HUES6 (cell line): ENCODE results near the gene MLST8.
"Not testable (repeated sequence)": the region's sequence is repeated elsewhere in the genome, so short reads cannot be mapped to it uniquely, and the experiment has no call there.

ENCODE experiments used
- H3K27ac ChIP-seq: 2 replicates; pipeline ENCODE4 v1.7.0; 2013; ENCODE audit warnings: low read depth, mild to moderate bottlenecking, low read length, inconsistent platforms
- H3K27me3 ChIP-seq: 2 replicates; pipeline ENCODE4 v1.6.1; 2013; ENCODE audit warnings: low read length; ENCODE audit not compliant: control insufficient read depth, insufficient read depth
- H3K36me3 ChIP-seq: 2 replicates; pipeline ENCODE4 v1.6.1; 2013; ENCODE audit warnings: low read length; ENCODE audit not compliant: control insufficient read depth, insufficient read depth
- H3K4me1 ChIP-seq: 2 replicates; pipeline ENCODE4 v1.6.1; 2013; ENCODE audit warnings: low read length; ENCODE audit not compliant: control insufficient read depth, insufficient read depth
- H3K4me3 ChIP-seq: 2 replicates; pipeline ENCODE4 v1.5.1; 2013; ENCODE audit warnings: low read depth, low read length
- H3K9ac ChIP-seq: one replicate; pipeline ENCODE4 v1.6.1; 2013; ENCODE audit warnings: mild to moderate bottlenecking, low read length
- H3K9me3 ChIP-seq: 2 replicates; pipeline ENCODE4 v1.6.1; 2013; ENCODE audit warnings: low read depth, low read length; ENCODE audit not compliant: control insufficient read depth, insufficient read depth

The MLST8 gene

GRCh38 chr16:2234813-2235170, 29.5 kb downstream of the MLST8 start:
- Histone ChIP-seq H3K4me1 (peaks cover 17% of the 10 kb centered on the region), H3K4me3 (no peak overlapping the region), H3K9ac (no peak overlapping the region), H3K36me3 (peaks cover 58% of the 10 kb centered on the region), H3K9me3 (no peaks in the 10 kb centered on the region), H3K27ac (no peak overlapping the region), H3K27me3 (peaks cover 25% of the 10 kb centered on the region)

GRCh38 chr16:2235234-2235651, 30.0 kb downstream of the MLST8 start:
- Histone ChIP-seq H3K4me3 (no peak overlapping the region), H3K27me3 (peaks cover 25% of the 10 kb centered on the region), H3K27ac (no peak overlapping the region), H3K9me3 (no peaks in the 10 kb centered on the region), H3K4me1 (peaks cover 17% of the 10 kb centered on the region), H3K9ac (no peak overlapping the region), H3K36me3 (peaks cover 53% of the 10 kb centered on the region)

- peaks cover 17% of the 10 kb centered on the region for H3K4me1 ChIP-seq
- H3K27me3 ChIP-seq: peaks cover 25% of the 10 kb centered on the region
- peaks cover 48% of the 10 kb centered on the region for H3K36me3 ChIP-seq
- H3K9me3 ChIP-seq: no peaks in the 10 kb centered on the region
- H3K4me3 ChIP-seq: peak overlapping the region; percentile 49; the same call in 1 of the 2 replicates
- no peak overlapping the region for H3K27ac ChIP-seq
- H3K9ac ChIP-seq: no peak overlapping the region
Observed at GRCh38 chr16:2235695-2236336, 30.6 kb downstream of the MLST8 start.

DNA sequence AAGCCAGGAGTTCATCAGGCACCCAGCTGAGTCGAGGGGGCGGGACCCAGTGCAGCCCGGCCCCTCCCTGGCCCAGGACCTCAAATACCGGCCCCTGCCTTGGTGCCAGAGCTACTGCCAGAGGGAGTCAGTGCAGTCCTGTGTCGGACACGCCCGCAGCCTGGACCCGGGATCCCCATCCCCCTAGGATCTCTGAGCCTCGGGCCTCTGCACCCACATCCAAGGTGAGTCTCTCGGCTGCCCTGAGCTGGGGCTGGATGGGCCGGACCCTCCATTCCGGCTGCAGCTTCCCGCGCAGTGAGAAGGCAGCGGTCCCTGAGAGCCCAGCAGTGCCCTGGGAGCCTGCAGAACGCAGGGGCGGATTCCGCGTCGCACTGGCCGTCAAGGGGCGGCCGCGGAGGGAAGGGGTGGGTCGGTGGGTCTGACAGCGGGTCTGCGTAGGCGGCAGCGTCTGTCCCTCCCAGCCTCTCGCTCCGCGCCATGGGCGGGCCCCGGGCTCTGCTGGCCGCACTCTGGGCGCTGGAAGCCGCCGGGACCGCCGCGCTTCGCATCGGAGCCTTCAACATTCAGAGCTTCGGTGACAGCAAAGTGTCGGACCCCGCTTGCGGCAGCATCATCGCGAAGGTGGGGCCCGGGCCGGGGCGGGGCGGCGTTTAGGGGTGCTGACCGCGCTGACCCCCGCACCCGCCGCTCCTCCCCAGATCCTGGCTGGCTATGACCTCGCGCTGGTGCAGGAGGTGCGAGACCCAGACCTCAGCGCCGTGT, 31.3 kb downstream of the MLST8 start, which contains the start of gene DNASE1L2:
Gene DNASE1L2, plus strand, starts transcription at position 108 of the 765 bp plus-strand sequence. Its CDS starts 373 bp downstream, at position 481.
- no peak within 1 kb of the TSS for H3K9ac ChIP-seq
- H3K27ac ChIP-seq: no peak within 1 kb of the TSS
- H3K9me3 ChIP-seq: no peaks in the 10 kb centered on the region
- H3K36me3 ChIP-seq: peaks cover 41% of the 10 kb centered on the region
- H3K4me3 ChIP-seq: peak within 1 kb of the TSS; percentile 49
- peaks cover 25% of the 10 kb centered on the region for H3K27me3 ChIP-seq
- peaks cover 17% of the 10 kb centered on the region for H3K4me1 ChIP-seq

- Histone ChIP-seq H3K9ac (no peak overlapping the region), H3K27ac (no peak overlapping the region), H3K4me1 (peaks cover 17% of the 10 kb centered on the region), H3K4me3 (peak overlapping the region; percentile 49), H3K36me3 (peaks cover 37% of the 10 kb centered on the region), H3K9me3 (no peaks in the 10 kb centered on the region), H3K27me3 (peaks cover 25% of the 10 kb centered on the region)
Observed at GRCh38 chr16:2237102-2237482, 31.8 kb downstream of the MLST8 start.

- peaks cover 25% of the 10 kb centered on the region for H3K27me3 ChIP-seq
- H3K36me3 ChIP-seq: peaks cover 37% of the 10 kb centered on the region
- no peak overlapping the region for H3K9ac ChIP-seq
- peak overlapping the region; percentile 49 for H3K4me3 ChIP-seq
- H3K4me1 ChIP-seq: peaks cover 17% of the 10 kb centered on the region
- no peaks in the 10 kb centered on the region for H3K9me3 ChIP-seq
- H3K27ac ChIP-seq: no peak overlapping the region
Observed at GRCh38 chr16:2237493-2238149, 32.4 kb downstream of the MLST8 start.

DNA sequence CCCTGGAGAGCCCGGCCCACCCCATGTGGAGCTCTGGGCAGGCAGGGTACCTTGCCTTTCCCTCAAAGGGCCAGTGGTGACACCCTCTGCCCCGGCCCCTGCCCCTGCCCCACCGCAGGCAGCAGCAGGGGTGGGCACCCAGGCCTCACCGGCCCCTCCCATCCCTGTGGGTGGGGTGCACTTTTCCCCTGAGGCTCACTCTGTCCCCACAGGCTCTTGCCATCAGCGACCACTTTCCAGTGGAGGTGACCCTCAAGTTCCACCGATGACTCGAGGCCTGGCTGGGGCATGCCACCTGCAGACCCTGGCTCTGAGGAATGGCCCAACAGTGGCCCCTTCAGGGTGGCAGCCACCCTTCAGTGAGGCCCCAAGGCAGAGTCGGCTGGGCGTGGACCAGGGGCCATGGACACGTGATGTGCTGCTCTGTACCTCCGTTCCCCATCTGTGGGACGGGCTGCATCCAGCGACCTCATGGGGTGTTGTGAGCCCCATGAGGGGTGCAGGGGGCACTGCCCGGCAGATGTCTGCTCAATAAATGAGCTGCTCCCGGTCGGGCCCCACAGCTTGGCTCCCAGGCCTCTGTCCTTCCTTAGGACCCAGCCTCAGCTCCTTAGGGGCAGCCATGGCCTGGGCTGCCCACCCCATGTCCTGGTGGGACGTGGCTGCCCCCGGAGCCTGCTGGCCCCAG, 33.0 kb downstream of the MLST8 start:
- Histone ChIP-seq H3K9ac (no peak overlapping the region), H3K9me3 (no peaks in the 10 kb centered on the region), H3K4me1 (peaks cover 17% of the 10 kb centered on the region), H3K27ac (no peak overlapping the region), H3K27me3 (peaks cover 25% of the 10 kb centered on the region), H3K4me3 (peak overlapping the region; percentile 49; the same call in 1 of the 2 replicates), H3K36me3 (peaks cover 37% of the 10 kb centered on the region)

GRCh38 chr16:2238838-2239675, 33.8 kb downstream of the MLST8 start:
- H3K4me1 ChIP-seq: peaks cover 17% of the 10 kb centered on the region
- no peak overlapping the region for H3K27ac ChIP-seq
- H3K4me3 ChIP-seq: no peak overlapping the region
- H3K27me3 ChIP-seq: peaks cover 25% of the 10 kb centered on the region
- peaks cover 37% of the 10 kb centered on the region for H3K36me3 ChIP-seq
- H3K9ac ChIP-seq: no peak overlapping the region
- H3K9me3 ChIP-seq: no peaks in the 10 kb centered on the region

GRCh38 chr16:2240331-2240730, 35.1 kb downstream of the MLST8 start:
- peaks cover 38% of the 10 kb centered on the region for H3K36me3 ChIP-seq

GRCh38 chr16:2242598-2242997, 37.3 kb downstream of the MLST8 start:
- no peaks in the 10 kb centered on the region for H3K9me3 ChIP-seq
- no peak overlapping the region for H3K9ac ChIP-seq
- H3K4me3 ChIP-seq: no peak overlapping the region
- no peak overlapping the region for H3K27ac ChIP-seq
- 0 out of 2 replicates have a peak, but pooled peaks cover 8% of the 10 kb centered on the region for H3K4me1 ChIP-seq
- H3K36me3 ChIP-seq: peaks cover 52% of the 10 kb centered on the region
- H3K27me3 ChIP-seq: peaks cover 7% of the 10 kb centered on the region

More at GRCh38 chr16:2240331-2240730, 35.1 kb downstream of the MLST8 start:
- H3K9me3 ChIP-seq, H3K27ac ChIP-seq, H3K4me3 ChIP-seq, H3K9ac ChIP-seq: not testable (repeated sequence)
- Histone ChIP-seq H3K27me3 (peaks cover 25% of the 10 kb centered on the region), H3K4me1 (peaks cover 17% of the 10 kb centered on the region)
